Measurements from ENCODE around the gene SBF2. TPM values are rescaled to one million over a fixed set of nuclear protein-coding genes. Genes with fewer than 3 reads are reported as not detected.

SBF2 gene
- total and polyA plus RNA-seq, 2 of the 13 experiments (the other 11 are each of a cell fraction or from before 2014, with no cell fraction given) = 24.0 to 45.8 TPM

- TF ChIP-seq PATZ1 (CRISPR knock-in tag; IDR thresholded peaks at IDR 0.05) (peak; percentile 75), SMAD1 (CRISPR knock-in tag; IDR thresholded peaks at IDR 0.05; ENCODE audit: borderline replicate concordance, low read depth) (no peak), ZNF326 (CRISPR knock-in tag; IDR thresholded peaks at IDR 0.05; ENCODE audit: borderline replicate concordance) (no peak), RFX5 (IDR thresholded peaks at IDR 0.05; ENCODE audit: low read depth, low read length) (no peak), ZBTB3 (CRISPR knock-in tag; IDR thresholded peaks at IDR 0.05; ENCODE audit: borderline replicate concordance, low read depth) (no peak), RNF2 (conservative IDR thresholded peaks at IDR 0.05; ENCODE audit: low read depth) (no peak), DBP (CRISPR knock-in tag; IDR thresholded peaks at IDR 0.05; ENCODE audit: not compliant biosample characterization) (no peak), HMG20B (CRISPR knock-in tag; conservative IDR thresholded peaks at IDR 0.05) (no peak), ZBTB26 (CRISPR knock-in tag; IDR thresholded peaks at IDR 0.05; ENCODE audit: borderline replicate concordance) (peak; percentile 48; the same call in 1 of the 2 replicates), CCAR2 (optimal IDR thresholded peaks at IDR 0.05; ENCODE audit: low read depth, low read length) (no peak), HNRNPK (IDR thresholded peaks at IDR 0.05; ENCODE audit: low read depth, low read length, poor library complexity, severe bottlenecking) (peak; percentile 31), TGIF2 (CRISPR knock-in tag; IDR thresholded peaks at IDR 0.05) (no peak), ZNF180 (CRISPR knock-in tag; IDR thresholded peaks at IDR 0.05; ENCODE audit: borderline replicate concordance, low read depth) (no peak), SP1 (IDR thresholded peaks at IDR 0.05) (no peak), SP1 (CRISPR knock-in tag; IDR thresholded peaks at IDR 0.05) (no peak), SNAPC2 (CRISPR knock-in tag; IDR thresholded peaks at IDR 0.05) (no peak), DNMT1 (CRISPR knock-in tag; IDR thresholded peaks at IDR 0.05) (no peak), ZSCAN30 (CRISPR knock-in tag; IDR thresholded peaks at IDR 0.05) (no peak), ISX (CRISPR knock-in tag; conservative IDR thresholded peaks at IDR 0.05) (no peak), GPBP1L1 (CRISPR knock-in tag; IDR thresholded peaks at IDR 0.05) (no peak), CHD2 (IDR thresholded peaks at IDR 0.05; ENCODE audit: low read depth, low read length) (no peak; the same call in 1 of the 2 replicates), XRCC5 (optimal IDR thresholded peaks at IDR 0.05; ENCODE audit: low read length) (no peak), PHF5A (CRISPR knock-in tag; IDR thresholded peaks at IDR 0.05; ENCODE audit: low read depth, unreplicated experiment) (no peak), RFX1 (IDR thresholded peaks at IDR 0.05) (no peak), THAP7 (CRISPR knock-in tag; IDR thresholded peaks at IDR 0.05) (no peak; the same call in 1 of the 2 replicates), SRSF1 (optimal IDR thresholded peaks at IDR 0.05; ENCODE audit: low read depth, low read length) (peak; percentile 67)
Observed at GRCh38 chr11:10304495-10305261, 10.7 kb upstream of the SBF2 start, which contains the start of gene ADM (continued).
